Right ventricle myocardium inferior (tissue), 1 donor: Measurements from ENCODE around the gene CERS1. TPM values are rescaled to one million over a fixed set of nuclear protein-coding genes. Genes with fewer than 3 reads are reported as not detected.

Experiments used
- ATAC-seq: fragments of 200-7000 bp; cut with Tn5 transposase; one replicate; pipeline ENCODE4 v1.9.1; 2020; ENCODE audit warnings: mild to moderate bottlenecking, moderate library complexity
- DNase-seq: peaks from one replicate; pipeline ENCODE4 v3.0.0; 2021; ENCODE audit errors: missing footprints
- intact Hi-C: fragments of 100-400 bp; cut with DNase I; formaldehyde crosslinking; loops from one replicate; pipeline ENCODE4 v1.11.0; 2022
- total RNA-seq: library from RNA; stranded (reverse); fragmentation: NEBNext Ultra II Directional; extraction: Animal tissue kit (Norgen Biotek cat#: 25700); gene quantifications from one replicate; pipeline ENCODE4 v1.2.1, GENCODE V29; 2021
- donor health status: DM: no; HTN: yes; CAD: no; lungs with severe emphysema.

CERS1 gene
- total RNA-seq, 1 donor from 2014 or later, result 0.30 TPM

- DNase-seq (no peak), ATAC-seq (no peak)
- intact Hi-C loops, result no loop called here
These were observed 5.5 kb upstream of the CERS1 start for GRCh38 chr19:18901491-18901890.

DNA sequence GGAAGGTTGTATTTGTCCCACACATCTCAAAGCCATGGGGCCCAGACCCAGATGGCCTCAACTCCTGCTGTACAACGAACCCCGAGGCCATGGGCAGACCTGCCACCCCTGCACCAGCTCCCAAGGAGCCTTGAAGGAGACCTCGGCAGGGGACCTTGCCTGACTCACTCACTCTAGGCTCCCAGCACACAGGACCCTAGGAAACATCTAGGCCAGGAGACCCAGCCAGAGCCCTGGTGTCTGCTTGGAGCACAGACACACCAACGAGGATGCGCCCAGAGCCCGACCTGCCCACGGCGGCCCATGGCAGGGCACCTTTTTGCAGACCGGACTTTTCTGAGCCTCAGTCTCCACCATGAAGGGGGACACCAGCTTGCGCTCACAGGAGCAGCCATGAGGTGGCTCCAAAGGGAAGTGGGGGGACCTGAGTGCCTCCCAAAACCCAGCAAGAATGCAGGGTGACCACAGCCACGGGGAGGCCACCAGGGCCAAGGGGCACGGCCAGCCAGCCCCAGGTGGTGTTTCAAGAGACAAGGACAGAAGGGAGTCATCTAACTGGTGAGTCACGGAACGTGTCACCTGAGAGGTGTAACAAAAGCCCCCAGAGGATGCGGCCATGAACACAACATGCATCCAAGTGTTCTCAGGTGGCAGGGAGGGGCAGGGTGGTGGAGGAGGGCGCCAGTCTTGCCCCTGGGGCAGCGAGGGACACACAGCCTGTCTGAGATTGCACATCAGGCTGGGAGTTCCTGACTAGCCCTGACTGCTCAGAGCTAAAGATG is 4.9 kb upstream of the CERS1 start:
- DNase-seq, result no peak
- intact Hi-C loops, result no loop called here
- no peak for ATAC-seq

GRCh38 chr19:18899624-18900560 is 3.9 kb upstream of the CERS1 start:
- ATAC-seq (no peak), DNase-seq (no peak)
- intact Hi-C loops, result loop anchor here (10.0 kb wide), 1 partner anchor 85 kb away; no protein-coding TSS in a partner anchor

- DNase-seq (no peak), ATAC-seq (no peak)
- intact Hi-C loops, result loop anchor here (10.0 kb wide), 1 partner anchor 86 kb away; no protein-coding TSS in a partner anchor
These were observed 2.9 kb upstream of the CERS1 start for GRCh38 chr19:18898607-18899408.

DNA sequence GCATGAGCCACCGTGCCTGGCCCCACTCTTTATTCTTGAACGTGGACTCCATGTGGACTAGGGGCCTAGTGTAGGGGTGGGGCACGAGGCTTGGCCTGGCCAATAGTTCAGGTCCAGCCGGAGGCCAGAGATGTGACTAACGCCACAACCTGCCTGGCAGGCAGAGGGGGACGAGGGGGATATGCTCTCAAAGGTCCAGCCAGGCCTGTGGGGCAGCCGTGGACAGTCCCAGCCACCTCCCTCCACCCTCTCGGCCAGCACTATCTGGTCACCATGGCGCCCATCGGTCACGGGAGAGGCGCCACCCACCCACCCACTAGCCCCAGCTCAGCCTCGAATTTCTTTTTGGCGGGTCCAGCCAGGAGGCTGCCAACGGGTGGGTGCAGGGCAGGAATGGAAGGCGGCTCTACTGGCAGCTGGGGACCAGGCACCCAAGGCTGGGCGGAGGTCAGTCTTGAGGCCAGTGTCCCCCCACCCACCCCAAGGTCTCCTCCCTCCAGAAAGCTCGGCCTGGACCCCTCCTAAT is 2.2 kb upstream of the CERS1 start:
- DNase-seq (no peak), ATAC-seq (no peak)
- intact Hi-C loops, result loop anchor here (10.0 kb wide), 1 partner anchor 87 kb away; no protein-coding TSS in a partner anchor

- DNase-seq (no peak), ATAC-seq (no peak)
- intact Hi-C loops, result loop anchor here (10.0 kb wide), 1 partner anchor 87 kb away; no protein-coding TSS in a partner anchor
These were observed 1.4 kb upstream of the CERS1 start for GRCh38 chr19:18897094-18898029.

GRCh38 chr19:18896421-18896841 is 473 bp upstream of the CERS1 start:
- intact Hi-C loops, result loop anchor here (10.0 kb wide), 1 partner anchor 88 kb away; no protein-coding TSS in a partner anchor

GRCh38 chr19:18895038-18895823 is 727 bp downstream of the CERS1 start:
- intact Hi-C loops, result loop anchor here (10.0 kb wide), 1 partner anchor 90 kb away; no protein-coding TSS in a partner anchor
- ATAC-seq (no peak), DNase-seq (no peak)

More at GRCh38 chr19:18896421-18896841, 473 bp upstream of the CERS1 start:
- DNase-seq, result no peak
- ATAC-seq, result no peak

GRCh38 chr19:18894254-18895037 is 1.5 kb downstream of the CERS1 start:
- DNase-seq, result no peak
- ATAC-seq, result no peak
- intact Hi-C loops, result loop anchor here (10.0 kb wide), 1 partner anchor 90 kb away; no protein-coding TSS in a partner anchor

GRCh38 chr19:18893587-18894253 is 2.2 kb downstream of the CERS1 start:
- intact Hi-C loops, result loop anchor here (10.0 kb wide), 1 partner anchor 91 kb away; no protein-coding TSS in a partner anchor
- no peak for DNase-seq
- ATAC-seq, result no peak

DNA sequence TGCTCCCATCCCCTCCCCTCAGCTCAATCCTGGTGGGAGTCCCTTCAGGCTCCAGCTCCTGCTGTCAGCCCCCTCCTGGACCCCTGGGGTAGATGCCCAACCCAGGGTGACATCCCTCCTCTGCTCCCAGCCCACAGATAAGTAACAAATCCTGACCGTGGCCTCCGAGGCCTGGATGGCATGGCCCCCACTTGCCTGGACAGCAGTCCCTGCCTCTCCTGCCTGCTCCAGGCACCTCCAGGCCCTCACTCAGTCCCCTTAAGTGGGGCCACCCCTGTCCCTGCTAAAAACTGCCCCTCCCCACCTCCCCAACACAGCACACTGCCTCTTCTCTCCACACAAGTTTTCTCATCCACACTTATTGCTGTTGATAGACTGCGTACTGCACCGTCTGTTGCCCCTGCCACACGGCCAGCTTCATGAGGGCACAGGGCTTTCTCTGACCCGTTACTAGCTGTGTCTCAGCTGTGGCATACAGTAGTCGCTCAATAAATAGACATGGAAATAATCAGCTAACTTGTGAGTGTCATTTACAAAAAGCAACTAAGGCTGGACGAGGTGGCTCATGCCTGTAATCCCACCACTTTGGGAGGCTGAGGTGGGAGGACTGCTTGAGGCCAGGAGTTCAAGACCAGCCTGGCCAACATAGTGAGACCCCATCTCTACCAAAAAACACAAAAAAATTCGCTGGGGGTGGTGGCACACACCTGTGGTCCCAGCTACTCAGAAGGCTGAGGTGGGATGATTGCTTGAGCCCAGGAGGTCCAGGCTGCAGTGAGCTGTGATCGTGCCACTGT is 5.8 kb downstream of the CERS1 start:
- intact Hi-C loops, result loop anchor here (10.0 kb wide), 1 partner anchor 95 kb away; no protein-coding TSS in a partner anchor

DNA sequence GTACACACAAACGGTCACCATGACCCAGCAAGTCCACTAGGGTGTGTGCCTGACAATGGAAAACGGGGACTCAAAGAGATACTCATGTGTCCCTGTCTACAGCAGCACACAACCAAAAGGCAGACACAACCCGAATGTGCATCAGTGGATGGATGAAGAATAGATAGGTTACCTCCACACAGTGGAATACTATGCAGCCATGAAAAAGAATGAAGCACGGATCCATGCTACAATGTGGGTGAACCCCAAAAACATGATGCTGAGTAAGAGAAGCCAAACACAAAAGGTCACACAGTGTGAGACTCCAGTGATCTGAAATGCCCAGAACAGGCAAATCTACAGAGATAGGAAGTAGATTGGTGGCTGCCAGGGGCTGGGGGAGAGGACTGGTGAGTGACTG is 9.0 kb downstream of the CERS1 start:
- no peak for DNase-seq
- ATAC-seq, result no peak
- intact Hi-C loops, result no loop called here

More for the DNA sequence above, 5.8 kb downstream of the CERS1 start:
- ATAC-seq, result no peak
- no peak for DNase-seq

DNA sequence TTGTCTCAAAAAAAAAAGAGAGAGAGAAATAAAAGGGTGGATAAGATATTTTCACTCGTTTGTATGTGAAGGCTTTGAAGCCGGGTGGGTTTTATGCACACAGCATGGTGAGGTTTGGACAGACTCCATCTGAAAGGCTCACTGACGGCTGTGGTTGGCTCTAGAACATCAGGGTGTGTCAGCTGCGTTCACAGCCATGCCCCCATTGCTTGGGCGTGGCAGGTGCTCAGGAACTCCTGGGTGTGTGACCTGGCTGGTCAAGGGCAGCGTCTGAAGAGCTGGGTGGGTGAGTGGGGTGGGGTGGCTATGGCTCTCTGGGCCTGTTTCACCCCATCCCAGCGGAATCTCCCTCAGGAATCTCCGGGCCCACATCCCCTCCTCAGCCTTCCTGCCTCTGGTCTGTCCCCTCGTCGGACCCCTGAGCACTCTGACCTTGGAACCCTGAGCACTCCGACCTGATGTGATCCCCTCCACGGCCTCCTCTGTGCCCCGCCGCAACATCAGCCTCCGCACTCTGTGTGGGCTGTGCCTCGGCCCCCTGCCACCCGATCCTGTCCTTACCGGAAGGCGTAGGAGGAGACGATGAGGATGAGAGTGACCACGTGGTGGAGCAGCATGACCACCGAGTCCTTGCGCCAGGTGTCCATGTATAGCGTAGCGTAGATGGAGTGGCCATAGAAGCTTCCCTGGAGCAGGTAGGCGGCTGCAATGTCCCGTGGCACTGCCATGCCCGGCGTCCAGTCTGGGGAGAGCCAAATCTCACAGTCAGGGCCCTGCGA is 12.2 kb downstream of the CERS1 start:
- intact Hi-C loops, result no loop called here

DNA sequence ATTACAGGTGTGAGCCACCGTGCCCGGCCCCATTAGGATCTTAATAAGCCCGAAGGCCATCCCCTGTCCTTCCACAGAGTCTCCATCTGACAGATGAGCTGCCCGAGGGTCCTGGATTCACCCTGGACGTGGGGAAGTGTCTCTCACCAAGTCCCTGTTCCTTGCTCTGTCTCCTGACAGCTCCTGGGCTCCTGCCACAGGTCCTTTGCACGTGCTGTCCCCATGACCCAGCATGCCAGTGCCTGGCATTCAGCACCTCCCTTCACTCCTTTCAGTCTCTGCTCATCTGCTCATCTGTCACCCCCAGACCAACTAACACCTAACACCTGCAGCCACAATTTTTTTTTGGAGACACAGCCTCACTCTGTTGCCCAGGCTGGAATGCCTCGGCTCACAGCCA is 14.5 kb downstream of the CERS1 start:
- no peak for DNase-seq
- ATAC-seq, result no peak
- intact Hi-C loops, result no loop called here

More for the DNA sequence above, 12.2 kb downstream of the CERS1 start:
- DNase-seq, result no peak
- ATAC-seq, result no peak
